ENCODE results near the gene NECTIN1. TPM values are rescaled to one million over a fixed set of nuclear protein-coding genes. Genes with fewer than 3 reads are reported as not detected.
A peak's percentile ranks its signal among the peaks of the same experiment; 100 is the strongest.

Gene NECTIN1
- total and polyA plus RNA-seq, 2 of the 4 experiments (the other 2 are of a cell fraction) = 2.3 to 4.2 TPM

GRCh38 chr11:119615882-119616196 is 113.2 kb downstream of the NECTIN1 start:
- peak overlapping the region; percentile 46 for H2AK5ac ChIP-seq (ENCODE audit: low read depth, low read length)
- peak overlapping the region; percentile 20 for H3K14ac ChIP-seq (replicated peaks; ENCODE audit: low read depth, low read length)
- BruUV-seq (replicated peaks) = no TSS peak
- peak overlapping the region; percentile 62 to 84 for H4K8ac ChIP-seq (ENCODE audit: low read depth in 2 of 2, low read length in 2 of 2)
- CTCF ChIA-PET = interaction anchor here (1.1 to 1.6 kb wide), 2 partner anchors 21 to 114 kb away, joined by 3 to 4 read pairs; partner anchors contain the start of gene NECTIN1
- H3K4me1 ChIP-seq (ENCODE audit: control insufficient read depth, insufficient read depth, low read length) = peaks cover 16% of the 10 kb centered on the region
- H3K4me2 ChIP-seq (ENCODE audit: low read depth, low read length) = 0 out of 2 replicates have a peak overlapping the region, but pooled peaks have one; percentile 25
- 0 out of 2 replicates have a peak overlapping the region, but pooled peaks have one; percentile 42 for H4K91ac ChIP-seq (ENCODE audit: insufficient read depth, low read depth, low read length)
- TF ChIP-seq POLR2A (IDR thresholded peaks at IDR 0.05; ENCODE audit: low read depth, low read length) (no peak), CHD1 (IDR thresholded peaks at IDR 0.05; ENCODE audit: low read depth, low read length) (no peak), CEBPB (IDR thresholded peaks at IDR 0.05; ENCODE audit: low read depth, low read length) (no peak), NFE2L2 (IDR thresholded peaks at IDR 0.05; ENCODE audit: low read depth, low read length) (no peak), ELK1 (IDR thresholded peaks at IDR 0.05; ENCODE audit: borderline replicate concordance, low read depth, low read length) (no peak), BHLHE40 (IDR thresholded peaks at IDR 0.05; ENCODE audit: low read depth, low read length) (no peak), MAFK (IDR thresholded peaks at IDR 0.05; ENCODE audit: low read depth, low read length) (no peak), SMC3 (IDR thresholded peaks at IDR 0.05; ENCODE audit: low read depth, low read length) (no peak), RAD21 (IDR thresholded peaks at IDR 0.05; ENCODE audit: low read length) (no peak), RFX5 (IDR thresholded peaks at IDR 0.05; ENCODE audit: low read depth, low read length) (no peak), MAZ (IDR thresholded peaks at IDR 0.05; ENCODE audit: borderline replicate concordance, low read depth, low read length) (no peak), FOS (IDR thresholded peaks at IDR 0.05; ENCODE audit: low read depth, low read length) (no peak), MXI1 (IDR thresholded peaks at IDR 0.05; ENCODE audit: borderline replicate concordance, low read depth, low read length) (no peak), CTCF (conservative IDR thresholded peaks at IDR 0.05; ENCODE audit: low read depth, low read length) (no peak), USF2 (IDR thresholded peaks at IDR 0.05; ENCODE audit: low read depth, low read length) (no peak), RCOR1 (IDR thresholded peaks at IDR 0.05; ENCODE audit: insufficient replicate concordance, low read length) (no peak)
- peak overlapping the region; percentile 48 for H2BK120ac ChIP-seq (ENCODE audit: low read depth, low read length)
- no peak overlapping the region for H3K23ac ChIP-seq (ENCODE audit: low read depth, low read length)
- H4K20me1 ChIP-seq (ENCODE audit: insufficient read depth, low read length) = no peaks in the 10 kb centered on the region
- H2AFZ ChIP-seq (replicated peaks; ENCODE audit: low read length, poor library complexity) = peak overlapping the region; percentile 79
- H3K27ac ChIP-seq (ENCODE audit: insufficient read depth, low read length) = peak overlapping the region; percentile 43
- DNase-seq (no peak), ATAC-seq (ENCODE audit: low read depth) (peak; percentile 73; the same call in 1 of the 2 replicates)
- H3K4ac ChIP-seq (ENCODE audit: low read depth, low read length) = peak overlapping the region; percentile 51
- no peak overlapping the region; the same call in none of the 2 replicates for H3K56ac ChIP-seq (ENCODE audit: extremely low read depth, insufficient read depth, low read length)
- H4K5ac ChIP-seq (ENCODE audit: low read depth, low read length) = no peak overlapping the region; the same call in 1 of the 2 replicates
- H3K27me3 ChIP-seq (ENCODE audit: control insufficient read depth, insufficient read depth, low read length) = peaks cover 2% of the 10 kb centered on the region; the same call in 1 of the 2 replicates
- no peak overlapping the region for H2BK5ac ChIP-seq (ENCODE audit: low read depth, low read length, poor library complexity, severe bottlenecking)
- peak overlapping the region; percentile 81 for H2AK9ac ChIP-seq (replicated peaks; ENCODE audit: low read depth, low read length, poor library complexity)
- H2BK15ac ChIP-seq (ENCODE audit: low read depth, low read length) = peak overlapping the region; percentile 16; the same call in 2 of the 3 replicates
- no peak overlapping the region for H3K9ac ChIP-seq (ENCODE audit: low read depth, low read length)
- H3K36me3 ChIP-seq (ENCODE audit: control insufficient read depth, insufficient read depth, low read length) = no peaks in the 10 kb centered on the region
- no peaks in the 10 kb centered on the region for H3K9me3 ChIP-seq (ENCODE audit: control insufficient read depth, insufficient read depth, low read length)
- intact Hi-C loops (cut with micrococcal nuclease) = no loop called here
- POLR2A ChIA-PET (ENCODE audit: unreplicated experiment) = no interaction called here
- peak overlapping the region; percentile 53; the same call in 1 of the 2 replicates for H2BK20ac ChIP-seq (ENCODE audit: low read depth, low read length)
- peak overlapping the region; percentile 15 for H3K18ac ChIP-seq (ENCODE audit: low read depth, low read length)
- H3K79me1 ChIP-seq (ENCODE audit: low read depth in 1 of 2, low read length in 2 of 2) = no peaks in the 10 kb centered on the region
- no peak overlapping the region for H3K4me3 ChIP-seq (ENCODE audit: insufficient read depth, low read depth, low read length)
- peaks cover 7% of the 10 kb centered on the region for H3K9me1 ChIP-seq (ENCODE audit: insufficient read depth, low read length)
- in situ Hi-C loops (cut with MboI; ENCODE audit: low sequenced_read_pairs) = no loop called here
- dilution Hi-C loops (cut with HindIII; ENCODE audit: low sequenced_read_pairs, unreplicated experiment) = no loop called here

Measured in IMR-90 (cell line).